HG03097 (cell line): ENCODE measurements around the gene ALDH16A1.

Experiments used
- ATAC-seq: cut with Tn5 transposase; IDR thresholded peaks from one replicate; pipeline ENCODE4 v1.9.1; 2021; ENCODE audit not compliant: unreplicated experiment, low FRiP score

The ALDH16A1 gene

DNA sequence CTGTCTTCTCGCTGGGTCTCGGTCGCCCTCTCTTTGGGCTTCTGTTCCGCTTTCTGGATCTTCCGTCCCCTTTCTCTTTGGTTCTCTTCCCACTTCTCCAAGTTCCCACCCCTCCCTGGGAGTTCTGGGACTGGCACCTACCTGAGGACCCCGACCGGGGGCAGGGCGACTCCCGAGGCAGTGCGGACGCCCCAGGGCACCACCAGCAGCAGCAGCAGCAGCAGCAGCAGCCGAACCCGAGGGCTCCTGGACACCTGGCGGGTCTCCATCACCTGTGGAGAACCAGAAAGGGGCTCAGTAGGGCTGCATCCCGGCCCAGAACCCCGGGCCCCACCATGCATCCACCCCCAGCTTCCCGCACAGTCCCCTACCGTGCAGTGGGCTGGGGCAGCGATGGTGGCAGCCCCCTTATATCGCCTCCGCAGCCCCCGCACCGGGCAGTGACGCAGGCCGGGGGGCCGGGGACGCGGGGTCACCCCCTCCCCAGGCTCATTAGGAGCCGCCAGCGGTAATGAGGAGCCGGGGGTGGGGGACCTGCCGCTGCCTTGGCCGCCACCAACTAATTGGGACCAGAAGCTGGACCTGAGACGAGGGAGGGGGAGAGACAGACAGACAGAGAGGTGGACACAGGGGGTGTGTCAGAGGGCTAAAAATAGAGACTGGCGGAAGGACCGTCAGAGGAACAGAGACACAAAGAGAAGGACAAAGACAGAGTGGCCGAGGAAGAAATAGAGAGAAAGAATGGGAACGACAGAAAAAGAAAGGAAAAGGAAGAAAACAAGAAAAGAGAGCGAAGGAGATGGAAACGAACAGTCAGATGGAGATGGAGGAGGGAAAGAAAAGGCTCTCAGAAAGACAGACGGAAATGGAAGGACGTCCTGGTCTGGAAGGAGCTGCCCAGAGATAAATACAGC is 29.7 kb upstream of the ALDH16A1 start, which contains the start of gene PTH2:
PTH2 (minus strand) TSS at position 371 of the 914 bp plus-strand sequence; CDS start at position 269, 102 bp downstream.
- no peak for ATAC-seq

DNA sequence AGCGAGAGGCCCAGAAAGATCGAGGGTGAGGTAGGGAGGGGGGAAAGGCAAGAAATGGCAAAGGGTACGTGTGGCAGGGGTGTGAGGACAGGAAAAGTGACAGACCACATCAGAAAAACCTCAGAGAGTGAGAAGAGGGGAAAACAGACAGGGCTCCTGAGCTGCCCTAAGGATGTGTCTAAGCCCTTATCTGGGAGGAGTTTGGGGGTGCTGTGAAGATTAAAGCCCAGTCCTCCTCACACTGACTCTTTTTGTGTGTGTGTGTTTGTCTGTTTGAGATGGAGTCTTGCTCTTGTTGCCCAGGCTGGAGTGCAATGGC is 29.1 kb upstream of the ALDH16A1 start:
- no peak for ATAC-seq

GRCh38 chr19:49425178-49425577 is 27.8 kb upstream of the ALDH16A1 start, which contains the start of gene GFY:
TSS of gene GFY (plus strand) at chr19:49425388. CDS start at chr19:49426431, 1,043 bp downstream.
- no peak for ATAC-seq

- ATAC-seq = no peak
Observed at GRCh38 chr19:49425922-49426592, 27.0 kb upstream of the ALDH16A1 start.

DNA sequence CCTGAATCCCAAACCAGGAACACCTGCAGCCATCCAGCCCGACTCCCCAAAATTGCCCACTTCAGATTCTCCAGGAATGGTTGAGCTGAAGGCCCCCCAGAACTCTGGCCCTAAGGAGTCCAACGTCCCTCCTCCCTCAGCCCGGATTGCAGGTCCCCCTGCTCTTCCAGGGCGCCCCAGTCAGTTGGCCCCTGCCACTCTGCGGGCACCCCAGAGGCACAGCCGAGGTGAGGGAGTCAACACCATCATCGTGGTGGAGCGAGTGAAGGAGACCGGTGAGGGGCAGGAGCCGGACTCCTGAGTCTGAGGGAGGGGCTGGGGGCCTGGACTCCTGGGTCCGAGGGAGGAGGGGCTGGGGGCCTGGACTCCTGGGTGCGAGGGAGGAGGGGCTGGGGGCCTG is 25.7 kb upstream of the ALDH16A1 start:
- ATAC-seq = no peak

DNA sequence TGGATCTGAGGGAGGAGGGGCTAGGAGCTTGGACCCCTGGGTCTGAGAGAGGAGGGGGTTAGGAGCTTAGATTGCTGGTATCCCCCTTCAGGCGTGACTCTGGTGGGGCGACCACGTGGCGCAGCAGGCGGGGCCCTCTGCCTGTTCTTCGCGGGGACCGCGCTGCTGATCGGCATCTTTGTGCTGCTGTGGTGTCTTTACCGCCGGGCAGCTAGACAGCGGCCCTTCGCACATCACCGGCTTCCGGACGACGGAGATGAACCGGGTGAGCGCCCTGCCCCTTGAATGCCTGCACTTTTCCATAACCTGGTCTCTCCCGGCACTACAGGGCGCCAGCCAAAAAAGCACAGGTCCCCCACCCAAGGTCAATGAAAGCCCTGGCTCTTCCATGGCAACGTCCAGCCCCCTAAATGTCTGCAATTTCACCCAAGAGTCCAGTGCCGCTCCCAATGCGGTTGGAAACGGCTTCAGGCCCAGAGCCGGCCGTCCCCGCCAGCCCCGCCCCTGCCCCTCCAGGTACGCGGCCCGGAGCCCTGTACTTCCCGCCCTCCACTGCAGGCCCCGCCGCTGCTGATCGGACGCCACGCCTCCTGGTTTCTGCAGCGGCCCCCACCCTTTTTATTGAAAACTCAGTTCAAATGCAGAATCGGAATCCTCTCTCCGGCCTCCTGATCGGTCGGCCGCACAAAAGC is 25.0 kb upstream of the ALDH16A1 start:
- no peak for ATAC-seq

DNA sequence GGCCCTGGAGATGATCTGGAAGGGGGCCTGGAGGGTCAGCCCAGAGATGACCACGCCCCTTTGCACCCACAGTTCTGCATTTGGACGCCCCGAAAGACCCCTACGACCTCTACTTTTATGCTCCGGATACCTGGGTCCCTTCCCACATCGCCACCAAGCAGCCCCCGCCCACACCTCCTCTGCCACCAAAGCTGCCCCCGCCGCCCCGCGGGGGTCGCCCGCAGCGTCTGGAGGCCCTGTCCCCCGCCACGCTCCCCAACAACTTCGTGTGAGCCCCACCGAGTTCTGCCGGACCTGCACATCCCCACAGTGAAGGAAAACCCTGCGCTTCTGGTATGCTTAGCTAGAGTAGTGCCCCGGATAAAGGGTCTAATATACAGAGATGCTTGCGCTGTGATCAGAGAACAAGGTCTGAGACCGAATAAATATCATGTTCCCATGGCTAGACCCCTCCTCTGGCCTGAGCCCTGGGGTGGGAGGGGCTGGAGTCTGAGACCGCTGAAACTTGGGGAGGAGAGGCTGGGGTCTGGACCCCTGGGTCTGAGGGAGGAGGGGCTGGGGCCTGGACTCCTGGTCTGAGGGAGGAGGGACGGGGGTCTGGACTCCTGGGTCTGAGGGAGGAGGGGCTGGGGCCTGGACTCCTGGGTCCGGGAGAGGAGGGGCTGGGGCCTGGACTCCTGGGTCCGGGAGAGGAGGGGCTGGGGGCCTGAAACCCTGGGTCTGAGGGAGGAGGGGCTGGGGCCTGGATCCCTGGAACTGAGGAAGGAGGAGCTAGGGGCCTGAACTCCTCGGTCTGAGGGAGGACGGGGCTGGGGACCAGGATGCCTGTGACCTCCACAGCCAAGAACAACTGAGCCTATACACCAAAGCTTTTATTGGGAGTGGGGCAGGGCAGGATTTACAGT is 24.2 kb upstream of the ALDH16A1 start:
- ATAC-seq = no peak

GRCh38 chr19:49430172-49430677 is 22.8 kb upstream of the ALDH16A1 start:
- no peak for ATAC-seq

- ATAC-seq = no peak
Observed at GRCh38 chr19:49430678-49431329, 22.2 kb upstream of the ALDH16A1 start.

DNA sequence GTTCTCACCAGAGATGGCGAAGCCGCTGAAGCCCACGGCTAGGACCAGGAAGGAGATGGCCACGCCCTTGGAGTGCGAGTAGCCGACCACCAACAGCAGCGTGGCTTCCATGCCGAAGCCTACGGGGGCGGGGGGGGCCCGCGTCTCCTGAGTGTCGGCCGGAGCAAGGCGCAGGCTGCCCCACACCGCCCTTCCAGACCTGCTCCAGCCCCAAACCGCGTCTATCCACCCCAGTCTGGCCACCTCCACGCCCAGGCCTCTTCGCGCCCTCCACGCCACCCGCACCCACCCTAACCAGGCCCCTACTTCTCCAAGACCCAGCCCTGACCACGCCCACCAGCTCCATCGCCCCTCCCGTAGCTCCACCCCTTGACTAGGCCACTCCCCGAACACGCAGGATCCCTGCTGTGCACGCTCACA is 21.7 kb upstream of the ALDH16A1 start:
- no peak for ATAC-seq

GRCh38 chr19:49432141-49433073 is 20.6 kb upstream of the ALDH16A1 start:
- ATAC-seq = no peak

GRCh38 chr19:49433240-49433901 is 19.7 kb upstream of the ALDH16A1 start:
- no peak for ATAC-seq

DNA sequence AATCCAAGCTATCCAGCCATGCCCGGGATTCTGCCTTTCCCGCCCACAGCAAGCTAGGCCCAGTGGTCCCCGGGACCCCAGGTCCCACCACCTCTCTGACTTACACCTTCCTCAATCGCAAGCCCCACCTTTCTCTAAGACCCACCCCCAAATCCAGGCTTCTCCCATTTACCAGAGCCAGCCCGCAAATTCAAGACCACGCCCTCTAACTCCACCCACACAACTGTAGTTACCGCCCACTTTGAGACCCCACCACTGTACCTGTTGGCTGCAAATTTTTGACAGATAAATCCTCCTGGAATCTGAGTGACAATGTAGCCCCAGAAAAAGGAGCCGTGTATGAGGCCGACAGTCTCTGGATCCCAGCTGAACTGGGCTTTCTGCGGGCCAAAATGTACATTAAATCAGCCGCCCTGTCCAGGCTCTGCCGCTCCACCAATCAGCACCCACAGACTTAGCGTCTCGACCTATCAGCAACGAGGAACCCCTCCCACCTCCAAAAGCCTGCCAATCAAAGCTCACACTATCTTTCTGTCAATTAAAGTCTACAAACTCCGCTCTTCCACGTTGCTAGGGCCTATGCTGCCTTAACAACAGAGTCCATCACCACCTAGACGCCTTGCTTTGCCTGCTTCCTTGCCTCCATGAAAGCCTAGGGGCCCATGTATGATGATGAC is 18.0 kb upstream of the ALDH16A1 start:
- ATAC-seq = no peak

DNA sequence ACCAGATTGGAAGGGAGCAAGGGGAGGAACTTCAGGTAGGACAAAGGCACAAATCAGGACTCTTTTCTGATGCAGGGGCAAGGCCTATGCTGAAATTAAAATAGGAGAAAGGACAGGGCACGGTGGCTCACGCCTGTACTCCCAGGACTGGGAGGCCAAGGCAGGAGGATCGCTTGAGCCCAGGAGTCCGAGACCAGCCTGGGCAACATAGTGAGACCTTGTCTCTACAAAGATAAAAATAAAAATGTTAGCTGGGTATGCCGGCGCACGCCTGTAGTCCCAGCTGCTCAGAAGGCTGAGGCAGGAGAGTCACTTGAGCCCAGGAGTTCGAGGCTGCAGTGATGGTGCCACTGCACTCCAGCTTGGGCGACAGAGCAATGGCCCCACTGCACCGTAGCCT is 17.4 kb upstream of the ALDH16A1 start:
- ATAC-seq = no peak

- ATAC-seq = no peak
Observed at GRCh38 chr19:49436381-49437017, 16.5 kb upstream of the ALDH16A1 start.

- ATAC-seq = no peak
Observed at GRCh38 chr19:49437231-49437630, 15.8 kb upstream of the ALDH16A1 start.

DNA sequence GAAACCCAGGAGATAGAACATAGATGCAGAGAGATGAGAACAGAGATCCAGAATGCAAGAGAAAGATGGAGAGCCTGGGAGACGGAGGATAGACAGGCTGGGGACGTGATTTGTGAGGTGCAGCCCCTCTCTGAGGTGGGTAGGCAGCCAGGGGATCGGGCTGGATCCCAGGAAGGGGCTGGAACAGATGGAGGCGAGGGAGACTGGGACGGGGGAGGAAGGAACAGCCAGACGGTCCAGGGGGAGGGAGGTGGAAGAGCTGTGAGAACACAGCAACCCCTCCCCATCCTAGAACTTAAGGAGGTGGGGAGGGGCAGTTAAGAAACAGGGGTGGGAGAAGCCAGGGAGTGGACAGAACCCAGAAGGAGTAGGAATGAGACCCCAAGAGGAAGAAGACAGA is 14.8 kb upstream of the ALDH16A1 start:
- no peak for ATAC-seq
